ENCODE measurements around the gene DNASE1.
"Not testable (repeated sequence)": the region's sequence is repeated elsewhere in the genome, so short reads cannot be mapped to it uniquely, and the experiment has no call there.

Gene DNASE1

DNA sequence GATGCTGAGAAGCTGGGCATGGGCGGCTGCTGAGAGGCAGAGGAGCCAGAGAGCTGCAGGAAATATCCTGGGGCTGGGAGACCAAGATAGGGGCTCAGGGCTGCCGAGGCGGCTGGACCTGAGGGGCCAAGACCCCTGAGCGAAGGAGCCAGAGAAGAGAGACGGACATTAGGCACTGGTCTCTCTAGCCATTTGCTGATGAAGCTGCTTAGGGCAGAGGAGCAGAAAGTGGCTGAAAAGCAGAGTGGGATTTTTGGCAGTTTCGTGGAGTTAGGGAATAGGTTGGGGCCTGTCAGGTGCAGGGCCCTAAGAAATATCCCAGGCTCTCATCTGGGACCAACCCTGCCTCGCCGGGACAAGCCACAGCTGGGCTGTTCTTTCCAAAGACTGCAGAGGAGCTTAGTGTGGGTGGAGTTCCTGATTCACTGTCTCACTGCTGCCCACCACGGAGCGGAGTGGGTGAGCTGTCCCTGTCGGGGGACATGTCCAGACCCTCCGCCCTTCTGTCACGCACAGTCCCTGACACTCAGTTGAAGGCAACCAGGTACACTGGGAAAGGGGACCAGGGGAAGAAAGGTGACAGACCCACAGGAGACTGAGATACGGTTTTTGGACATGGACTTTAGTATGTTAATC lies 11.3 kb upstream of the DNASE1 start:
- Histone ChIP-seq H3K4me1 (ENCODE audit: control insufficient read depth, insufficient read depth, low read length) (no peaks in the 10 kb centered on the region), H3K36me3 (ENCODE audit: control insufficient read depth, insufficient read depth, low read length, severe bottlenecking) (no peaks in the 10 kb centered on the region), H3K4me3 (ENCODE audit: low read length) (no peak overlapping the region), H3K9ac (ENCODE audit: low read length) (no peak overlapping the region), H3K27me3 (replicated peaks; ENCODE audit: control insufficient read depth, insufficient read depth, low read length) (no peaks in the 10 kb centered on the region), H3K9me3 (ENCODE audit: control insufficient read depth, low read length) (no peaks in the 10 kb centered on the region)
- no peak for DNase-seq (ENCODE audit: low read depth)

DNA sequence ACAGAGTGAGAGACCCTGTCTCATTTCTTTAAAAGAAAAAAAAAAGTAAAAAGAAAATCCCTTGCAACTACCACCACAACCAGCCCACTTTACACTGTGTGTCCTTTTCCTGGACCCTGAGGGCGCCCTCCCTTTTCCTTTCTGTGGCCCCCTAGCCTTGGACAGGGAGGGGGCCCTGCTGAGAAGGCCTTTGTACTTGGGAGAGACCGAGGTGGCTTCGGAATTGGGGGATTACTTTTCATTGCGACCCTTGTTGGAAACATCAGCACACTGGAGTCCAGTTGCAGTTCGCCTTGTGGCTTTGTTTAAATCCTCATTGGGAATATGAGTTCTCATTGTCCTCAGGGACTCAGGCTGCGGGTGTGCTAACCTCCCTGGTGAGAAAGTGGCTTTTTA lies 9.4 kb upstream of the DNASE1 start:
- DNase-seq (ENCODE audit: low read depth): no peak
- no peaks in the 10 kb centered on the region for H3K36me3 ChIP-seq (ENCODE audit: control insufficient read depth, insufficient read depth, low read length, severe bottlenecking)
- H3K9ac ChIP-seq (ENCODE audit: low read length): no peak overlapping the region
- no peak overlapping the region for H3K4me3 ChIP-seq (ENCODE audit: low read length)
- H3K9me3 ChIP-seq (ENCODE audit: control insufficient read depth, low read length): no peaks in the 10 kb centered on the region
- no peaks in the 10 kb centered on the region for H3K4me1 ChIP-seq (ENCODE audit: control insufficient read depth, insufficient read depth, low read length)
- no peaks in the 10 kb centered on the region for H3K27me3 ChIP-seq (replicated peaks; ENCODE audit: control insufficient read depth, insufficient read depth, low read length)

- Histone ChIP-seq H3K9me3 (ENCODE audit: control insufficient read depth, low read length) (no peaks in the 10 kb centered on the region), H3K4me3 (ENCODE audit: low read length) (no peak overlapping the region), H3K36me3 (ENCODE audit: control insufficient read depth, insufficient read depth, low read length, severe bottlenecking) (no peaks in the 10 kb centered on the region), H3K9ac (ENCODE audit: low read length) (no peak overlapping the region), H3K4me1 (ENCODE audit: control insufficient read depth, insufficient read depth, low read length) (no peaks in the 10 kb centered on the region), H3K27me3 (replicated peaks; ENCODE audit: control insufficient read depth, insufficient read depth, low read length) (no peaks in the 10 kb centered on the region)
- no peak for DNase-seq (ENCODE audit: low read depth)
These were observed 8.8 kb upstream of the DNASE1 start for GRCh38 chr16:3645504-3646347.

GRCh38 chr16:3646348-3646920 lies 8.1 kb upstream of the DNASE1 start:
- no peak for DNase-seq (ENCODE audit: low read depth)
- Histone ChIP-seq H3K36me3 (ENCODE audit: control insufficient read depth, insufficient read depth, low read length, severe bottlenecking) (peaks cover 2% of the 10 kb centered on the region), H3K4me3 (ENCODE audit: low read length) (no peak overlapping the region), H3K4me1 (ENCODE audit: control insufficient read depth, insufficient read depth, low read length) (no peaks in the 10 kb centered on the region), H3K9ac (ENCODE audit: low read length) (no peak overlapping the region), H3K27me3 (replicated peaks; ENCODE audit: control insufficient read depth, insufficient read depth, low read length) (no peaks in the 10 kb centered on the region), H3K9me3 (ENCODE audit: control insufficient read depth, low read length) (no peaks in the 10 kb centered on the region)

DNA sequence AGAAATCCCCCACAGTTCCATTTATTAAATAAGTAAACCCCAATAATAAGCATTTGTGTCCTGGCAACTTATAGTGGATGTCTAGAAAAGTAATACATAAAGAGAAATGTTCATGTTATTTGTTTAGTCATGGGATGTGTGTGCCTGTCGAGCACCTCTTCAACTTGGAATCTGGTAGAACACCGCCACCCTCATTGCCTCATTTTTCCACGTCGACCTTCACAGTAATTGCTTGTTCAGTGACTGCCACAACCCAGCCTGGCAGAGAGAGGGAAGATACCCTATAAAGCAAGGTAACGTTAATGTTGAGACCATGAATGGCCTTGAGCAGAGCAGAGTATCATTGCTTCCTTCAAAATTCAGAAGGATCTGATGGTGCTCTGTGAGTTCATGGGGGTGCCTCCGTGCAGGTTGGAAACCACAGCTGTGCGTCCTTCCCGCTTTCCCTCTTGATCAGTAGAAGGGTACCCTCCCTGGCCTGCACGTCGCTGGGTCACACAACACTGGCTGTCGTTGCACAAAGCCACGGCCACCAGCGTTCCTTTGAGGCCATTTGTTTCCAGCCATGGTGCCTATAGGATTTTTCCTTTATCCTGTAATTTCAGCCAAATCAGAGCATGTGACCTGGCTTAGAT lies 3.7 kb upstream of the DNASE1 start:
- no peaks in the 10 kb centered on the region for H3K27me3 ChIP-seq (replicated peaks; ENCODE audit: control insufficient read depth, insufficient read depth, low read length)
- H3K4me3 ChIP-seq (ENCODE audit: low read length): no peak overlapping the region
- no peak for DNase-seq (ENCODE audit: low read depth)
- H3K9ac ChIP-seq (ENCODE audit: low read length): no peak overlapping the region
- H3K9me3 ChIP-seq (ENCODE audit: control insufficient read depth, low read length): no peaks in the 10 kb centered on the region
- peaks cover 13% of the 10 kb centered on the region for H3K36me3 ChIP-seq (ENCODE audit: control insufficient read depth, insufficient read depth, low read length, severe bottlenecking)
- no peaks in the 10 kb centered on the region for H3K4me1 ChIP-seq (ENCODE audit: control insufficient read depth, insufficient read depth, low read length)

- Histone ChIP-seq H3K4me1 (ENCODE audit: control insufficient read depth, insufficient read depth, low read length) (no peaks in the 10 kb centered on the region), H3K9ac (ENCODE audit: low read length) (no peak overlapping the region), H3K9me3 (ENCODE audit: control insufficient read depth, low read length) (no peaks in the 10 kb centered on the region), H3K36me3 (ENCODE audit: control insufficient read depth, insufficient read depth, low read length, severe bottlenecking) (peaks cover 20% of the 10 kb centered on the region), H3K4me3 (ENCODE audit: low read length) (no peak overlapping the region), H3K27me3 (replicated peaks; ENCODE audit: control insufficient read depth, insufficient read depth, low read length) (no peaks in the 10 kb centered on the region)
- DNase-seq (ENCODE audit: low read depth): no peak
These were observed 2.8 kb upstream of the DNASE1 start for GRCh38 chr16:3651461-3652372.

- Histone ChIP-seq H3K27me3 (replicated peaks; ENCODE audit: control insufficient read depth, insufficient read depth, low read length) (no peaks in the 10 kb centered on the region), H3K36me3 (ENCODE audit: control insufficient read depth, insufficient read depth, low read length, severe bottlenecking) (peaks cover 29% of the 10 kb centered on the region), H3K4me3 (ENCODE audit: low read length) (no peak overlapping the region), H3K9me3 (ENCODE audit: control insufficient read depth, low read length) (no peaks in the 10 kb centered on the region), H3K4me1 (ENCODE audit: control insufficient read depth, insufficient read depth, low read length) (no peaks in the 10 kb centered on the region), H3K9ac (ENCODE audit: low read length) (no peak overlapping the region)
- no peak for DNase-seq (ENCODE audit: low read depth)
These were observed 1.9 kb upstream of the DNASE1 start for GRCh38 chr16:3652373-3653195.

DNA sequence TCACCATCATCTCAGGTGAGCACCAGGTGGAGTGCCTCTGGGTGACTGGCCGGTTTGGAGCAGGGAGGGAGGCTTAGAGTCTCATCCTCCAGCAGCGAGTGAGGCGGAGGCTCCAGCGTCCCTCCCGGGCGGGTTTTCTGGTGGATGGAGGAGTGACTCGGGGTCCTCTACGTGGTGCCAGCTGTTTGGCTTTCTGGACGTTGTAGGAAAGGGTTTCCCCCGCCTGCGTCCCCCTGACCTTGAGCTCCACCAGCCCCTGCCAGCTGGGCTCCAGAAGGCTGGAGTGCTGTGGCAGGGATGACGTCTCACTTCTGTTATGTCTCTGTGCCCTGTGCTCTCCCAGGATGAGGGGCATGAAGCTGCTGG lies 522 bp downstream of the DNASE1 start:
- Histone ChIP-seq H3K9ac (ENCODE audit: low read length) (no peak overlapping the region), H3K36me3 (ENCODE audit: control insufficient read depth, insufficient read depth, low read length, severe bottlenecking) (peaks cover 40% of the 10 kb centered on the region), H3K4me3 (ENCODE audit: low read length) (no peak overlapping the region), H3K9me3 (ENCODE audit: control insufficient read depth, low read length) (no peaks in the 10 kb centered on the region), H3K27me3 (replicated peaks; ENCODE audit: control insufficient read depth, insufficient read depth, low read length) (no peaks in the 10 kb centered on the region), H3K4me1 (ENCODE audit: control insufficient read depth, insufficient read depth, low read length) (peaks cover 13% of the 10 kb centered on the region)
- DNase-seq (ENCODE audit: low read depth): no peak

- Histone ChIP-seq H3K4me3 (ENCODE audit: low read length) (no peak overlapping the region), H3K9me3 (ENCODE audit: control insufficient read depth, low read length) (no peaks in the 10 kb centered on the region), H3K4me1 (ENCODE audit: control insufficient read depth, insufficient read depth, low read length) (peaks cover 13% of the 10 kb centered on the region), H3K36me3 (ENCODE audit: control insufficient read depth, insufficient read depth, low read length, severe bottlenecking) (peaks cover 40% of the 10 kb centered on the region), H3K9ac (ENCODE audit: low read length) (no peak overlapping the region), H3K27me3 (replicated peaks; ENCODE audit: control insufficient read depth, insufficient read depth, low read length) (no peaks in the 10 kb centered on the region)
- no peak for DNase-seq (ENCODE audit: low read depth)
These were observed 1.1 kb downstream of the DNASE1 start for GRCh38 chr16:3655396-3656159.

GRCh38 chr16:3656160-3656490 lies 1.6 kb downstream of the DNASE1 start:
- not testable (repeated sequence) for H3K4me3 ChIP-seq (ENCODE audit: low read length); H3K9me3 ChIP-seq (ENCODE audit: control insufficient read depth, low read length); DNase-seq (ENCODE audit: low read depth); H3K27me3 ChIP-seq (replicated peaks; ENCODE audit: control insufficient read depth, insufficient read depth, low read length); H3K9ac ChIP-seq (ENCODE audit: low read length)
- H3K36me3 ChIP-seq (ENCODE audit: control insufficient read depth, insufficient read depth, low read length, severe bottlenecking): peaks cover 42% of the 10 kb centered on the region
- H3K4me1 ChIP-seq (ENCODE audit: control insufficient read depth, insufficient read depth, low read length): peaks cover 13% of the 10 kb centered on the region

Measured in adipocyte (in vitro differentiated cells).